COLO829 (cell line): ENCODE data around the gene SLC39A2.
A peak's percentile ranks its signal among the peaks of the same experiment; 100 is the strongest.
"Not testable (repeated sequence)": the region's sequence is repeated elsewhere in the genome, so short reads cannot be mapped to it uniquely, and the experiment has no call there.

ENCODE experiments used
- DNase-seq: peaks from one replicate; pipeline ENCODE4 v3.0.0; 2012; ENCODE audit warnings: low spot score

The SLC39A2 gene

DNA sequence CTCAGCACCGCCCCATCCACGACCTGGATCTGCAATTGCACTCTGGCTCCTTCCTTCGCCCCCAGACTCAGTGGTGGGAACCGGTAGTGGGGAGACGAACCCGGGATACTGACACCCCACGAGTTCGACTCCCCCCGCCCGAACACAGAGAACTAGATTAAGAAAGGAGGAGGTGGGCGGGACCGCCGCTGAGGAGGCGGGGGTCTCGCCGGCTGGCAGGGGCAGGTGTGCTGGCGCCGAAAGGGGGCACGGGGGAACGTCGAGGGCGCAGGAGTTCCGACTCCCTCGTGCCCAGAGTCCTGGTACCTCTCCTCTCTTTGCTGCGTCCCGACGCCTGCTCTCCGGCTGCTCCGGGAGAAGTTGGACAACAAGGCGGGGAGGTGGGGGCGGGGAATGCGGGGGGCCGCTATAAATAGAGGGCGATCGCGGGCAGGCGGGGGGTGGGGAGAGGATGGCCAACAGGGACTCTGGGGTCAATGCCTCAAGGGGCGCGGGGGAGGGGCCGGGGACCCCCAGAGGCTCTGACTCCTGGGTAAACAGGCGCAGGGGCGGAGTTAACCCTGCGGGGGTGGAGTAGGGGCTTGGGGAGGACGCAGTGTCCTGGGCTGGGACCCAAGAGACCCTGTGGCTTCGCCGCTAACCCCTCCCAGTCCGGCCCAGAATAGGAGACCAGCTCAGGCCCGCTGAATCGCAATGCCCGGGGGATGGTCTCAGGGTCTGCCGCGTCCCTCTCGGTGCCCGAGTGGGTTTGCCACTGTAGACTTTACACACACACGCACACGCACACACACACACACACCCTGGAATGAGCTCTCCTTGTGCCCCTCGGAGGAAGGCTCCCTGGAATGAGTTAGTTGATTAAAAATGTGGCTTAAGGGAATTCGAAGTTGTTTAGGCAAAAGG lies 26.5 kb downstream of the SLC39A2 start:
- no peak for DNase-seq

- DNase-seq: no peak
These were observed 27.3 kb downstream of the SLC39A2 start for GRCh38 chr14:21026274-21026987.

- DNase-seq: no peak
These were observed 27.9 kb downstream of the SLC39A2 start for GRCh38 chr14:21026988-21027315.

DNA sequence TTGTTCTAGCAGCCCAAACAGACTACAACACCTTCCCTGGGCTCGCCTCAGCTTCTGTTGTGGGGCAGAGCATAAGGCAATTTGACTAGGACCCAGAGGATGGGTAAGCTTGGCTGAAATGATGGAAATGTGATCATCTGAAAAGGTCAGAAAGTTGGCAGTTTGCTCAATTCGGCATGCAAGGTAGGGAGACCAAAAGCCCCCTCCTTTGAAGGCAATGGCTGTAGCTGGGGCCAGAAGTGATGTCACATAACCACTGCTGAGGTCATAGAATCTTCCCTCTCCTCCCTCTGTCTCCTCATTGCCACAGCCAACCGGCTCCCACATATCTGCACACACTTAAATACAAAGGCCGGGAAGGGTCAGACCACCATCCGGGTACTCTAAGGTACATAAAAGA lies 30.8 kb downstream of the SLC39A2 start, which contains the start of gene TPPP2:
TSS of gene TPPP2 (plus strand) at position 301 of the 400 bp plus-strand sequence. CDS start 365 bp downstream, outside the sequence.
- no peak for DNase-seq

DNA sequence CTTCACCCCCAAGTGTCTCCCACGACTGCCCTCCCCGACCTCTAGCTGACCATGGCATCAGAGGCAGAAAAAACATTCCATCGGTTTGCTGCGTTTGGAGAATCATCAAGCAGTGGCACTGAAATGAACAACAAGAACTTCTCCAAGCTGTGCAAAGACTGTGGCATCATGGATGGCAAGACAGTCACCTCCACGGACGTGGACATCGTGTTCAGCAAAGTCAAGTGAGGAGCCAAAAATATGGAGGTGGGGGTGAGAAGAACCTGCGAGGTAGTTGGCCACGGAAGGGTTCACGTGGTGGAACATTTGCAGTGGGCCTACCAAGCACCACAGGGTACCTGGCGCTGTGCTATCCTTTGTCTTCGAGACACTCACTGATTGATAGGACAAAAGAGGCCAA lies 31.4 kb downstream of the SLC39A2 start:
- DNase-seq: no peak

- no peak for DNase-seq
These were observed 33.4 kb downstream of the SLC39A2 start for GRCh38 chr14:21032326-21033132.

DNA sequence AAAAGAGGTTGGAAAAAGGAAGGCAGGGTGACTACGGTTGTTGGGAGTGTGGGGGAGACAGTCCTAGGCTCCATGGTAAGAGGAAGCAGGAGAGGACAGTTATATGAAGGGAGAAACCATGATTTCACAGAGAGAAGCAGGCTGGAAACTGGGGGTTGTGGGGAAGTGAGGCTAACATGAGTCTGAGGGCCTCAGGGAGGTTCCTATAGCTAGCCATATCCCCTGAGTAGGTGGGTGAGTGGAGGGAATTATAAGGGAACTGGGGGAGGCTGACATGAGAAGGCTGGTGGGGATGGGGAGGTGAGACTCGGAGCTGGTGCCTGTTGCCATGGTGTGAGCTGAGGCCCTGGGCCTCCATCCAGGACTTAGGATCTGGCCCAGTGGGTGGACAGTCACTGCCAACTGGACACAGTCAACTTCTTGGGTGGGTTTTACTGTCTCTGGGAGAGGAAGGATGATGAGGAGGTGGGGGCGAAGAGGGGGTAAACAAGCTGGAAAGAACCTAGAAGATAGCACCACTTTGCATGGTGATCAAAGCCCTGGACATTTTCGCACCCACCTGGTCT lies 34.1 kb downstream of the SLC39A2 start:
- DNase-seq: no peak

- no peak for DNase-seq
These were observed 35.6 kb downstream of the SLC39A2 start, which contains the start of gene RNASE13 for GRCh38 chr14:21034707-21035106. TSS of gene RNASE13 (minus strand) at chr14:21034807. CDS start at chr14:21034288, 519 bp downstream.

DNA sequence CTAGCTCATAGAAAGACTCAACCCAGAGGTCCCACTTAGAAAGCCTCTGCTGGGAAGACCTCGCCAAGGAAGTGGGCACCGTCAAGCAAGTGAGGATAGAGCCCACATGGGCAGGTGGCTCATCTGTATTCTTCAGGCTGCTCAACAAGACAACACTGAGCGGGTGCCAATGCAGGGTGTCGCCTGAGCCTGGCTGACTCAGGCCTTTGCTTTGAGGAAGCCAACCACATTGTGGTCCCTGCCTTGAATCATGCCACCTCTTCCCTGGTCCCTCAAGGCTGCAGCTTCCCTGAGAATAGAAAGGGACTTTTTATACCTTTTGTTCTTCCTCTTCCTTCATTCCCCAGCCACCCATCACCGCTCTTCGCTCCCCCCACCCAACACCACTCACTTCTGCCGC lies 37.7 kb downstream of the SLC39A2 start:
- no peak for DNase-seq

DNA sequence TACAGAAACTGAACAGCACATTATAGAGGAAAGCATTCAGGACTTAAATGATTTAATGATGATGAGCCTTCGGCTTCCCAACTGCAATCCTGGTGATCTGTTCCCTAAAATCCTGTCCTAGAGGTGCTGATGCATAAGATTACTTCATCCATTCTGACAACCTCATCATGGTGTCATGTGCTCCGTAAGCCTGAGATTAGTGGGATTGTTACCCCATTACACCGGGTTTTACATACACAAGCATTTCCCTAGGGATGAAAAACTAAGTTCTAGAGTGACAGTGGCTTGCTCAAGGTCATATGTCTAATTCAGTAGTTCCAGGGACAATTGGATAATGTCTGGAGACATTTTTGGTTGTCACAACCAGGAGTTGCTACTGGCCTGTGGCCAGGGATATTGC lies 38.1 kb downstream of the SLC39A2 start:
- no peak for DNase-seq

GRCh38 chr14:21038441-21039422 lies 39.6 kb downstream of the SLC39A2 start:
- DNase-seq: peak; percentile 57

- DNase-seq: peak; percentile 86
These were observed 40.7 kb downstream of the SLC39A2 start for GRCh38 chr14:21039585-21040369.

DNA sequence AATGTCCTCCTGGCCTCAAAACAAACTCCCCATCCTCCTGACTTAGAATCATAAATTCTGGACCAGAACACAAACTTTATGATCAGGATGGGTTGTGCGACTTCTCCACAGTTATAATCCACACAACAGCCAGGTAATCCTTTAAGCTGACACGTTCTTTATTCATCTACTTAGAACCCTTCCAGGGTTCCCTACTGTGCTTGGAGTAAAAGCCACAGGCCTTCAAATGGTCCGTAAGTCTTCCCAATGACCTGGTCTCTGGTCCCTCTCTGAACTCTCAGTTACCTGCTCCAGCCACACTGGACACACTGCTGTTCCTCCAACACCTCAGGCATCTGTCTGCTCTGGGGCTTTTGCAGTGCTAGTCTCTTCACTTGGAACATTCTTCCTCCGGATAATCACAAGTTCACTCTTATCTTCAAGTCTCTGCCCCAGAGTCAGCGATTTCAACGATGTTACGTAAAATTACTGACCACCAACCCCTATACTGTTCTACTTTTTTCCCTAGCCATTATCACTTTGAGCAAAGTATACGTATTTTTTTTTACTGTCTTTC lies 41.4 kb downstream of the SLC39A2 start:
- no peak for DNase-seq

- not testable (repeated sequence) for DNase-seq
These were observed 41.8 kb downstream of the SLC39A2 start for GRCh38 chr14:21040941-21041340.

- peak; percentile 81 for DNase-seq
These were observed 42.8 kb downstream of the SLC39A2 start, which contains the start of gene RNASE7 for GRCh38 chr14:21041676-21042433. TSS of gene RNASE7 (plus strand) at chr14:21042362. CDS start at chr14:21042993, 631 bp downstream.

DNA sequence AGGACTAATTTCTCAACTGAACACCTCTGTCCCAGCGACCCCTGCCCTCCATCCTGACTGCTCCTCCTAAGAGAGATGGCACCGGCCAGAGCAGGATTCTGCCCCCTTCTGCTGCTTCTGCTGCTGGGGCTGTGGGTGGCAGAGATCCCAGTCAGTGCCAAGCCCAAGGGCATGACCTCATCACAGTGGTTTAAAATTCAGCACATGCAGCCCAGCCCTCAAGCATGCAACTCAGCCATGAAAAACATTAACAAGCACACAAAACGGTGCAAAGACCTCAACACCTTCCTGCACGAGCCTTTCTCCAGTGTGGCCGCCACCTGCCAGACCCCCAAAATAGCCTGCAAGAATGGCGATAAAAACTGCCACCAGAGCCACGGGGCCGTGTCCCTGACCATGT lies 43.8 kb downstream of the SLC39A2 start:
- no peak for DNase-seq

- DNase-seq: no peak
These were observed 44.4 kb downstream of the SLC39A2 start for GRCh38 chr14:21043387-21043973.

- DNase-seq: no peak
These were observed 45.0 kb downstream of the SLC39A2 start for GRCh38 chr14:21043974-21044618.
